Prostate gland (tissue), 2 donors: ENCODE results near the gene TIRAP. TPM values are rescaled to one million over a fixed set of nuclear protein-coding genes. Genes with fewer than 3 reads are reported as not detected.
"Not testable (repeated sequence)": the region's sequence is repeated elsewhere in the genome, so short reads cannot be mapped to it uniquely, and the experiment has no call there.

ENCODE experiments used
- DNase-seq: peaks from one replicate; pipeline ENCODE4 v3.0.0-alpha.2; 2019; ENCODE audit warnings: low spot score
- H3K27ac ChIP-seq, 2 donors: fragments of 200-600 bp; sonication (generic); 2 replicates each; pipeline ENCODE4 v1.5.1; 2017 to 2019
- H3K27me3 ChIP-seq: fragments of 200-600 bp; sonication (generic); replicated peaks from 2 replicates; pipeline ENCODE4 v1.5.1; 2019; ENCODE audit not compliant: insufficient read depth
- H3K36me3 ChIP-seq, 2 donors: fragments of 200-600 bp; sonication (generic); 1 replicate in 1 of 2; 2 replicates in 1 of 2; pipeline versions ENCODE4 v1.5.1 to v1.8.1; 2017 to 2019
- H3K4me1 ChIP-seq: fragments of 200-600 bp; sonication (generic); replicated peaks from 2 replicates; pipeline ENCODE4 v1.5.1; 2019
- H3K4me3 ChIP-seq, 2 donors: fragments of 200-600 bp; sonication (generic); 2 replicates each; pipeline ENCODE4 v1.5.1; 2017 to 2019
- H3K9me3 ChIP-seq: fragments of 200-600 bp; sonication (generic); 2 replicates; pipeline ENCODE4 v1.5.1; 2017
- POLR2A ChIP-seq: fragments of 450-650 bp; IDR thresholded peaks from one replicate; pipeline ENCODE4 v1.6.1; 2016; ENCODE audit warnings: antibody characterized with exemption, mild to moderate bottlenecking
- POLR2AphosphoS5 ChIP-seq: sonication (generic); formaldehyde crosslinking; IDR thresholded peaks from one replicate; pipeline ENCODE4 v1.6.1; 2017; ENCODE audit warnings: antibody characterized with exemption
- WGBS: methylation state at CpG from one replicate; pipeline ENCODE4 v1.1.5; 2018; 5-methylcytosine and 5-hydroxymethylcytosine counted together
- intact Hi-C: fragments of 100-400 bp; cut with DNase I; formaldehyde crosslinking; loops from one replicate; pipeline ENCODE4 v1.14.2; 2022
- total RNA-seq, 2 donors: library from RNA; depleted of rRNA; stranded (reverse); fragments of >200 nt; gene quantifications; one replicate each; pipeline ENCODE4 v1.1.0, GENCODE V29; 2016
- TF ChIP-seq, protein P1 (sequence below), 4 experiments: fragments of 200-600 bp in 2 of 4; fragments of 450-650 bp in 2 of 4; sonication (generic) in 2 of 4; IDR thresholded peaks; 1 replicate in 3 of 4; 2 replicates in 1 of 4; pipeline ENCODE4 v1.5.1; 2016 to 2019; ENCODE audit warnings: antibody characterized with exemption in 4 of 4, mild to moderate bottlenecking in 2 of 4, moderate library complexity in 2 of 4

Gene TIRAP
- total RNA-seq, 2 donors from 2014 or later, result 15.2 to 19.9 TPM

DNA sequence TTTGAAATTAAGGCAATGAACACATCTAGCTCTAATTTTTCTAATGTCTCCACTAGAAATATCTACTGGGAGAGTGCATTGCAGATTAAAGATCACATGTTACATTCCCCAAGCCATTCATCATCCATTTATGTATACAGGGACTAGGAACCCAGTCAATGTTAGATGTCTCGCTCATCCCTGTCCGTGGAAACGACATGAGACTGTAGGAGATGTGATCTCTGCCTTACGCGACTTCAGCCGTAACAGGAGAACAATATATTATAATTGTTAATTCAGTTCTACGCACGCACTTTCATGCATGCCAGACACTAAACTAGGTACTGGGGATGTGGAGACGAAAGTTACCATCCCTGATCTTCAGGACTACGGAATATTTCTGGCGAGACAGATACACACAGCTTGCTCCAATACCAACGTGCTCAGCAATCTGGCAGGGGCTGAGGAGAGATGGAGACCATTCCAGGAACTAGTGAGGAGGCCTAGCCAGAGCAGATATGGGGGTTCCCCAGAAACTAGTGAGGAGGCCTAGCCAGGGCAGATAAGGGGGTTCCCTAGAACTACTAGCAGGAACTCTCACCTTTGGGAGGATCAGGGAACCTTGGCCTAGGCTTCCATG is 21.7 kb downstream of the TIRAP start:
- H3K27ac ChIP-seq, result peak overlapping the region; percentile 83 to 91
- no peaks in the 10 kb centered on the region for H3K36me3 ChIP-seq
- H3K4me3 ChIP-seq, result peak overlapping the region; percentile 52 to 54
- DNase-seq, result no peak
- intact Hi-C loops, result no loop called here
- no peaks in the 10 kb centered on the region for H3K9me3 ChIP-seq
- no peak for TF ChIP-seq POLR2AphosphoS5
- TF ChIP-seq, protein P1, sequence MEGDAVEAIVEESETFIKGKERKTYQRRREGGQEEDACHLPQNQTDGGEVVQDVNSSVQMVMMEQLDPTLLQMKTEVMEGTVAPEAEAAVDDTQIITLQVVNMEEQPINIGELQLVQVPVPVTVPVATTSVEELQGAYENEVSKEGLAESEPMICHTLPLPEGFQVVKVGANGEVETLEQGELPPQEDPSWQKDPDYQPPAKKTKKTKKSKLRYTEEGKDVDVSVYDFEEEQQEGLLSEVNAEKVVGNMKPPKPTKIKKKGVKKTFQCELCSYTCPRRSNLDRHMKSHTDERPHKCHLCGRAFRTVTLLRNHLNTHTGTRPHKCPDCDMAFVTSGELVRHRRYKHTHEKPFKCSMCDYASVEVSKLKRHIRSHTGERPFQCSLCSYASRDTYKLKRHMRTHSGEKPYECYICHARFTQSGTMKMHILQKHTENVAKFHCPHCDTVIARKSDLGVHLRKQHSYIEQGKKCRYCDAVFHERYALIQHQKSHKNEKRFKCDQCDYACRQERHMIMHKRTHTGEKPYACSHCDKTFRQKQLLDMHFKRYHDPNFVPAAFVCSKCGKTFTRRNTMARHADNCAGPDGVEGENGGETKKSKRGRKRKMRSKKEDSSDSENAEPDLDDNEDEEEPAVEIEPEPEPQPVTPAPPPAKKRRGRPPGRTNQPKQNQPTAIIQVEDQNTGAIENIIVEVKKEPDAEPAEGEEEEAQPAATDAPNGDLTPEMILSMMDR (IDR thresholded peaks at IDR 0.05), result no peak
- H3K4me1 ChIP-seq, result no peaks in the 10 kb centered on the region
- H3K27me3 ChIP-seq, result no peaks in the 10 kb centered on the region
- WGBS, result 21% methylated on average over 12 of the region's 12 CpGs

DNA sequence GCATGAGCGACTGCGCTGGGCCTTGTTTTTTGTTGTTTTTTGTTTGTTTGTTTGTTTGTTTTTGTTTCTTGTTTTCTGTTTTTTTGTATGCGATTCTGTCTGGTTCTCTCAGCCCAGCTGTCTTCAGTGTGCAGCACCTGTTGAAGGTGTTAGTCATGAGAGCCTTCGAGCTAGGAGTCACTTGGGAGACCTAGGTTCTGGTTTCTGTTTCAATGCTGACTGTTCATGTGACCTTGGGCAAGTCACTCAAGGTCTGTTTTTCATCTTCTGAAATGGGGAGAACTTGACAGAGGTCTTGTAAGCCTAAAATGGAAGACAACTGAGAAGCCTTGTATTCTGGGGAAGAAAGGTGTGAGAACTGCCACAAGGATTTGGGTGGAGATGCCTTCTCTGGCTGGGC is 22.8 kb downstream of the TIRAP start:
- TF ChIP-seq POLR2AphosphoS5, result no peak
- TF ChIP-seq POLR2A, result no peak
- TF ChIP-seq, protein P1 (IDR thresholded peaks at IDR 0.05), result no peak
- intact Hi-C loops, result no loop called here
- no peaks in the 10 kb centered on the region for H3K4me1 ChIP-seq
- H3K9me3 ChIP-seq, result no peaks in the 10 kb centered on the region
- H3K4me3 ChIP-seq, result no peak overlapping the region
- H3K27ac ChIP-seq, result no peak overlapping the region
- DNase-seq, result no peak
- no peaks in the 10 kb centered on the region for H3K36me3 ChIP-seq
- WGBS, result 90% methylated on average over 4 of the region's 4 CpGs
- no peaks in the 10 kb centered on the region for H3K27me3 ChIP-seq

GRCh38 chr11:126307706-126308105 is 24.8 kb downstream of the TIRAP start:
- H3K27me3 ChIP-seq, result no peaks in the 10 kb centered on the region
- H3K36me3 ChIP-seq, result no peaks in the 10 kb centered on the region
- no peaks in the 10 kb centered on the region for H3K4me1 ChIP-seq
- DNase-seq, result no peak
- no peak overlapping the region for H3K4me3 ChIP-seq
- WGBS, result 33% methylated on average over 5 of the region's 5 CpGs
- no peak for TF ChIP-seq POLR2AphosphoS5
- TF ChIP-seq POLR2A, result no peak
- TF ChIP-seq, protein P1 (IDR thresholded peaks at IDR 0.05), result peak in 2 of 4 experiments; percentile 26 to 43
- intact Hi-C loops, result no loop called here
- H3K9me3 ChIP-seq, result no peaks in the 10 kb centered on the region
- H3K27ac ChIP-seq, result no peak overlapping the region

DNA sequence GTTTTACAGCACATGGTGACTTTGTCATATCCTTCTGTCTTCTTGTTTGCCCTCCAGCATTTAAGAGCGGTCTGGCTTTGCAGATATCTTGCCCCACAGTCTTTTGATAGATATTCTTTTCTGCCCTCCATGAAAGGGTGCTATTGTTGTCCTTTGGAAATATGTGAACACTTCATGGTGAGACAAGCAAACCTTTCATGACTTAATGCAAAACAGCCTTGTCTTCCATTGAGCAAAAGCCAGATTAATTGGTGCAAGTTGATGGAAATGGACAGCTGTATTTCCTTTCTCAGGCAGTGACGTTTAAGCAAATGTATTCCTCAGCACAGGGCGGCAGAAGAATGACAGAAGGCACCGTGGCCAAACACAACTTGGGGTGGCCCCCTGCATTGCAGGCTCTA is 25.4 kb downstream of the TIRAP start:
- no peak for DNase-seq
- Histone ChIP-seq H3K27me3 (no peaks in the 10 kb centered on the region), H3K4me3 (no peak overlapping the region), H3K27ac (no peak overlapping the region), H3K9me3 (no peaks in the 10 kb centered on the region), H3K4me1 (no peaks in the 10 kb centered on the region), H3K36me3 (no peaks in the 10 kb centered on the region)
- TF ChIP-seq POLR2A (no peak), POLR2AphosphoS5 (no peak)
- TF ChIP-seq, protein P1 (IDR thresholded peaks at IDR 0.05), result no peak
- intact Hi-C loops, result no loop called here
- 58% methylated on average over 4 of the region's 4 CpGs for WGBS

GRCh38 chr11:126308771-126309170 is 25.9 kb downstream of the TIRAP start:
- H3K27ac ChIP-seq, DNase-seq, H3K36me3 ChIP-seq, H3K27me3 ChIP-seq, H3K9me3 ChIP-seq, intact Hi-C loops, H3K4me3 ChIP-seq, H3K4me1 ChIP-seq: not testable (repeated sequence)
- 85% methylated on average over 4 of the region's 4 CpGs for WGBS
